MM.1S (cell line): ENCODE results near the gene GUCD1.

ENCODE experiments used
- DNase-seq: peaks from one replicate; pipeline ENCODE4 v3.0.0-alpha.2; 2015
- H2AFZ ChIP-seq: fragments of 300-600 bp; sonication (generic); 2 replicates; pipeline ENCODE4 v1.6.0; 2016; ENCODE audit warnings: antibody characterized with exemption, low read length
- H3F3A ChIP-seq: fragments of 300-600 bp; sonication (generic); 2 replicates; pipeline ENCODE4 v1.6.1; 2016; ENCODE audit warnings: mild to moderate bottlenecking, antibody characterized with exemption, low read length, moderate library complexity, mixed read lengths; ENCODE audit not compliant: insufficient read depth
- H3K27ac ChIP-seq: fragments of 300-600 bp; sonication (generic); 2 replicates; pipeline ENCODE4 v1.5.1; 2016; ENCODE audit warnings: mild to moderate bottlenecking, low read length
- H3K27me3 ChIP-seq: fragments of 300-600 bp; sonication (generic); replicated peaks from 2 replicates; pipeline ENCODE4 v1.6.0; 2016; ENCODE audit warnings: low read length; ENCODE audit not compliant: insufficient read depth
- H3K36me3 ChIP-seq: fragments of 300-600 bp; sonication (generic); replicated peaks from 2 replicates; pipeline ENCODE4 v1.6.1; 2016; ENCODE audit warnings: mild to moderate bottlenecking, low read length, mixed read lengths; ENCODE audit not compliant: insufficient read depth
- H3K4me1 ChIP-seq: fragments of 300-600 bp; sonication (generic); 2 replicates; pipeline ENCODE4 v1.6.1; 2016; ENCODE audit warnings: low read length, mixed read lengths
- H3K4me2 ChIP-seq: fragments of 300-600 bp; sonication (generic); 2 replicates; pipeline ENCODE4 v1.6.0; 2016; ENCODE audit warnings: low read depth, low read length
- H3K4me3 ChIP-seq: fragments of 300-600 bp; sonication (generic); 2 replicates; pipeline ENCODE4 v1.5.1; 2016; ENCODE audit warnings: low read length, mixed read lengths
- H3K79me2 ChIP-seq: fragments of 300-600 bp; sonication (generic); 2 replicates; pipeline ENCODE4 v1.6.1; 2016; ENCODE audit warnings: mixed run types, low read length, mixed read lengths
- H3K9ac ChIP-seq: fragments of 300-600 bp; sonication (generic); 2 replicates; pipeline ENCODE4 v1.6.1; 2016; ENCODE audit warnings: low read length, mixed read lengths
- H3K9me2 ChIP-seq: fragments of 300-600 bp; sonication (generic); replicated peaks from 2 replicates; pipeline ENCODE4 v1.6.1; 2016; ENCODE audit warnings: mild to moderate bottlenecking, low read length, mixed read lengths; ENCODE audit not compliant: insufficient read depth
- H3K9me3 ChIP-seq: fragments of 300-600 bp; sonication (generic); replicated peaks from 2 replicates; pipeline ENCODE4 v1.6.1; 2016; ENCODE audit warnings: mild to moderate bottlenecking, low read length, mixed read lengths; ENCODE audit not compliant: insufficient read depth
- H4K20me1 ChIP-seq: fragments of 300-600 bp; sonication (generic); 2 replicates; pipeline ENCODE4 v1.6.1; 2016; ENCODE audit warnings: mild to moderate bottlenecking, low read length, moderate library complexity, mixed read lengths; ENCODE audit not compliant: insufficient read depth
- CTCF ChIP-seq: fragments of 300-600 bp; sonication (generic); IDR thresholded peaks from 2 replicates; pipeline ENCODE4 v1.5.1; 2016; ENCODE audit warnings: antibody characterized with exemption, low read length, mixed read lengths
- EZH2 ChIP-seq: fragments of 300-600 bp; sonication (generic); optimal IDR thresholded peaks from 2 replicates; pipeline ENCODE3; 2017; ENCODE audit warnings: low read depth, mild to moderate bottlenecking, antibody characterized with exemption, low read length, mixed read lengths
- EZH2phosphoT487 ChIP-seq: fragments of 300-600 bp; sonication (generic); IDR thresholded peaks from 2 replicates; pipeline ENCODE4 v1.6.1; 2018; ENCODE audit warnings: antibody characterized with exemption, low read length

GUCD1 gene

GRCh38 chr22:24494528-24495364 lies 60.2 kb downstream of the GUCD1 start, which contains the start of gene UPB1:
Gene UPB1 (plus strand): TSS chr22:24495332. CDS start chr22:24495404, 72 bp downstream.
- H3K79me2 ChIP-seq = no peaks in the 10 kb centered on the region
- TF ChIP-seq EZH2 (no peak), EZH2phosphoT487 (no peak), CTCF (no peak)
- H3K4me1 ChIP-seq = no peaks in the 10 kb centered on the region
- H3K27me3 ChIP-seq = no peaks in the 10 kb centered on the region
- no peaks in the 10 kb centered on the region for H3K9me3 ChIP-seq
- DNase-seq = no peak
- H3K4me2 ChIP-seq = no peak within 1 kb of the TSS
- H3K27ac ChIP-seq = no peak within 1 kb of the TSS
- H3K4me3 ChIP-seq = no peak within 1 kb of the TSS
- H3F3A ChIP-seq = no peaks in the 10 kb centered on the region
- no peak within 1 kb of the TSS for H3K9ac ChIP-seq
- no peak within 1 kb of the TSS for H2AFZ ChIP-seq
- no peaks in the 10 kb centered on the region for H3K36me3 ChIP-seq
- no peaks in the 10 kb centered on the region for H4K20me1 ChIP-seq
- H3K9me2 ChIP-seq = no peaks in the 10 kb centered on the region

GRCh38 chr22:24494167-24494527 lies 60.8 kb downstream of the GUCD1 start:
- no peak overlapping the region for H2AFZ ChIP-seq
- H3K27me3 ChIP-seq = no peaks in the 10 kb centered on the region
- H3K9me3 ChIP-seq = no peaks in the 10 kb centered on the region
- no peaks in the 10 kb centered on the region for H3K4me1 ChIP-seq
- no peak overlapping the region for H3K9ac ChIP-seq
- no peaks in the 10 kb centered on the region for H3K9me2 ChIP-seq
- no peaks in the 10 kb centered on the region for H4K20me1 ChIP-seq
- H3K36me3 ChIP-seq = no peaks in the 10 kb centered on the region
- DNase-seq = no peak
- H3K4me3 ChIP-seq = no peak overlapping the region
- H3F3A ChIP-seq = no peaks in the 10 kb centered on the region
- no peak for TF ChIP-seq CTCF
- TF ChIP-seq EZH2 = no peak
- TF ChIP-seq EZH2phosphoT487 = no peak
- no peak overlapping the region for H3K27ac ChIP-seq
- H3K79me2 ChIP-seq = no peaks in the 10 kb centered on the region
- H3K4me2 ChIP-seq = no peak overlapping the region

- H3K27ac ChIP-seq = no peak overlapping the region
- no peak for DNase-seq
- no peaks in the 10 kb centered on the region for H3F3A ChIP-seq
- H3K79me2 ChIP-seq = no peaks in the 10 kb centered on the region
- no peaks in the 10 kb centered on the region for H3K9me2 ChIP-seq
- TF ChIP-seq EZH2 (no peak), EZH2phosphoT487 (no peak), CTCF (no peak)
- H3K4me2 ChIP-seq = no peak overlapping the region
- H3K27me3 ChIP-seq = no peaks in the 10 kb centered on the region
- H3K9ac ChIP-seq = no peak overlapping the region
- no peaks in the 10 kb centered on the region for H3K4me1 ChIP-seq
- no peak overlapping the region for H2AFZ ChIP-seq
- no peaks in the 10 kb centered on the region for H3K36me3 ChIP-seq
- no peaks in the 10 kb centered on the region for H3K9me3 ChIP-seq
- H4K20me1 ChIP-seq = no peaks in the 10 kb centered on the region
- H3K4me3 ChIP-seq = no peak overlapping the region
These were observed 62.5 kb downstream of the GUCD1 start for GRCh38 chr22:24492391-24492790.
